ENCODE data around the gene ZNF780B. TPM values are rescaled to one million over a fixed set of nuclear protein-coding genes. Genes with fewer than 3 reads are reported as not detected.

Gene ZNF780B
- polyA plus RNA-seq, 1 donor from 2014 or later, result 28.8 TPM

- no peaks in the 10 kb centered on the region for H3K27me3 ChIP-seq (ENCODE audit: insufficient read depth, low read depth, low read length)
- H4K20me1 ChIP-seq (ENCODE audit: insufficient read depth), result no peaks in the 10 kb centered on the region
- no peak for TF ChIP-seq EZH2 (IDR thresholded peaks at IDR 0.05; ENCODE audit: borderline replicate concordance, insufficient read depth, low read length, poor library complexity, severe bottlenecking)
- no peak for TF ChIP-seq CTCF (IDR thresholded peaks at IDR 0.05; ENCODE audit: poor library complexity, severe bottlenecking)
- no peak for TF ChIP-seq POLR2AphosphoS5 (IDR thresholded peaks at IDR 0.05)
- TF ChIP-seq EP300 (conservative IDR thresholded peaks at IDR 0.05; ENCODE audit: poor library complexity, severe bottlenecking), result no peak
- TF ChIP-seq, protein P1, sequence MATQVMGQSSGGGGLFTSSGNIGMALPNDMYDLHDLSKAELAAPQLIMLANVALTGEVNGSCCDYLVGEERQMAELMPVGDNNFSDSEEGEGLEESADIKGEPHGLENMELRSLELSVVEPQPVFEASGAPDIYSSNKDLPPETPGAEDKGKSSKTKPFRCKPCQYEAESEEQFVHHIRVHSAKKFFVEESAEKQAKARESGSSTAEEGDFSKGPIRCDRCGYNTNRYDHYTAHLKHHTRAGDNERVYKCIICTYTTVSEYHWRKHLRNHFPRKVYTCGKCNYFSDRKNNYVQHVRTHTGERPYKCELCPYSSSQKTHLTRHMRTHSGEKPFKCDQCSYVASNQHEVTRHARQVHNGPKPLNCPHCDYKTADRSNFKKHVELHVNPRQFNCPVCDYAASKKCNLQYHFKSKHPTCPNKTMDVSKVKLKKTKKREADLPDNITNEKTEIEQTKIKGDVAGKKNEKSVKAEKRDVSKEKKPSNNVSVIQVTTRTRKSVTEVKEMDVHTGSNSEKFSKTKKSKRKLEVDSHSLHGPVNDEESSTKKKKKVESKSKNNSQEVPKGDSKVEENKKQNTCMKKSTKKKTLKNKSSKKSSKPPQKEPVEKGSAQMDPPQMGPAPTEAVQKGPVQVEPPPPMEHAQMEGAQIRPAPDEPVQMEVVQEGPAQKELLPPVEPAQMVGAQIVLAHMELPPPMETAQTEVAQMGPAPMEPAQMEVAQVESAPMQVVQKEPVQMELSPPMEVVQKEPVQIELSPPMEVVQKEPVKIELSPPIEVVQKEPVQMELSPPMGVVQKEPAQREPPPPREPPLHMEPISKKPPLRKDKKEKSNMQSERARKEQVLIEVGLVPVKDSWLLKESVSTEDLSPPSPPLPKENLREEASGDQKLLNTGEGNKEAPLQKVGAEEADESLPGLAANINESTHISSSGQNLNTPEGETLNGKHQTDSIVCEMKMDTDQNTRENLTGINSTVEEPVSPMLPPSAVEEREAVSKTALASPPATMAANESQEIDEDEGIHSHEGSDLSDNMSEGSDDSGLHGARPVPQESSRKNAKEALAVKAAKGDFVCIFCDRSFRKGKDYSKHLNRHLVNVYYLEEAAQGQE (IDR thresholded peaks at IDR 0.05; ENCODE audit: borderline replicate concordance), result no peak
- TF ChIP-seq RAD21 (conservative IDR thresholded peaks at IDR 0.05), result no peak
- TF ChIP-seq MXI1 (conservative IDR thresholded peaks at IDR 0.05; ENCODE audit: poor library complexity, severe bottlenecking), result no peak
- TF ChIP-seq SMC3 (conservative IDR thresholded peaks at IDR 0.05; ENCODE audit: poor library complexity), result no peak
- TF ChIP-seq TAF1 (IDR thresholded peaks at IDR 0.05; ENCODE audit: low read depth), result no peak
- H3K36me3 ChIP-seq (ENCODE audit: insufficient read depth, low read length), result peaks cover 41% of the 10 kb centered on the region
- H3K27ac ChIP-seq (ENCODE audit: low read length), result no peak overlapping the region
- H3K4me3 ChIP-seq (ENCODE audit: low read length), result no peak overlapping the region
- H3K9me2 ChIP-seq (ENCODE audit: insufficient read depth, low read length), result no peaks in the 10 kb centered on the region
- H3K4me2 ChIP-seq (ENCODE audit: low read length), result no peak overlapping the region
- no peak overlapping the region for H2AFZ ChIP-seq (ENCODE audit: low read depth, low read length)
- H3F3A ChIP-seq (ENCODE audit: insufficient read depth, low read length, poor library complexity, severe bottlenecking), result no peaks in the 10 kb centered on the region
- H3K9ac ChIP-seq (ENCODE audit: low read length), result no peak overlapping the region
- peaks cover 26% of the 10 kb centered on the region for H3K9me3 ChIP-seq (ENCODE audit: low read length)
- H3K79me2 ChIP-seq (replicated peaks; ENCODE audit: insufficient read depth, low read length), result no peaks in the 10 kb centered on the region
These were observed 20.0 kb downstream of the ZNF780B start for GRCh38 chr19:40035996-40036395.

DNA sequence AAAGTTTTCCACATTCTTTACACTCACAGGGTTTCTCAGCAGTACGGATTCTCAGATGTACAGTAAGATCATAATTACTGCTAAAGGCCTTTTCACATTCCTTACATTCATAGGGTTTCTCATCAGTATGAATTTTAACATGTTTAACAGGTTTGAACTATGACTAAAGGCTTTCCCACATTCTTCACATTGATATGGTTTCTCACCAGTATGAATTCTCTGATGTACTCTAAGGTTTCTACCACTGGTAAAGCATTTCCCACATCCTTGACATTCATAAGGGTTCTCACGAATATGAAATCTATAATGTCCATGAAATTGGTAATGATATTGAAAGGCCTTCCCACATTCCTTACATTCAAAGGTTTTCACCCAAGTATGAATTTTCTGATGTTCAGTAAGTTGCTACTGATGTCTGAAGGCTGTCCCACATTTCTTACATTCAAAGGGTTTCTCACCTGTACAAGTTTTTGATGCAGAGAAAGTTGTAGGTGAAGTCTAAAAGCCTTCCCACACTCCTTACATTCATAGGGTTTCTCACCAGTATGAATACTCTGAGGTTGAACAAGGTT lies 22.0 kb downstream of the ZNF780B start:
- Histone ChIP-seq H3K9me2 (ENCODE audit: insufficient read depth, low read length) (no peaks in the 10 kb centered on the region), H3K27ac (ENCODE audit: low read length) (no peak overlapping the region), H4K20me1 (ENCODE audit: insufficient read depth) (no peaks in the 10 kb centered on the region), H3K9me3 (ENCODE audit: low read length) (peaks cover 38% of the 10 kb centered on the region), H3K4me3 (ENCODE audit: low read length) (no peak overlapping the region), H3K27me3 (ENCODE audit: insufficient read depth, low read depth, low read length) (no peaks in the 10 kb centered on the region), H3K79me2 (replicated peaks; ENCODE audit: insufficient read depth, low read length) (no peaks in the 10 kb centered on the region), H3K36me3 (ENCODE audit: insufficient read depth, low read length) (peaks cover 45% of the 10 kb centered on the region), H3K9ac (ENCODE audit: low read length) (no peak overlapping the region), H2AFZ (ENCODE audit: low read depth, low read length) (no peak overlapping the region), H3K4me2 (ENCODE audit: low read length) (no peak overlapping the region), H3F3A (ENCODE audit: insufficient read depth, low read length, poor library complexity, severe bottlenecking) (no peaks in the 10 kb centered on the region)
- TF ChIP-seq, protein P1 (IDR thresholded peaks at IDR 0.05; ENCODE audit: borderline replicate concordance), result no peak
- TF ChIP-seq EZH2 (IDR thresholded peaks at IDR 0.05; ENCODE audit: borderline replicate concordance, insufficient read depth, low read length, poor library complexity, severe bottlenecking), result no peak
- no peak for TF ChIP-seq TAF1 (IDR thresholded peaks at IDR 0.05; ENCODE audit: low read depth)
- TF ChIP-seq CTCF (IDR thresholded peaks at IDR 0.05; ENCODE audit: poor library complexity, severe bottlenecking), result no peak
- no peak for TF ChIP-seq POLR2AphosphoS5 (IDR thresholded peaks at IDR 0.05)
- TF ChIP-seq EP300 (conservative IDR thresholded peaks at IDR 0.05; ENCODE audit: poor library complexity, severe bottlenecking), result no peak
- TF ChIP-seq MXI1 (conservative IDR thresholded peaks at IDR 0.05; ENCODE audit: poor library complexity, severe bottlenecking), result no peak
